Measurements from ENCODE around the gene DCPS.
A peak's percentile ranks its signal among the peaks of the same experiment; 100 is the strongest.
"Not testable (repeated sequence)": the region's sequence is repeated elsewhere in the genome, so short reads cannot be mapped to it uniquely, and the experiment has no call there.

The DCPS gene

GRCh38 chr11:126385991-126386728, 82.3 kb downstream of the DCPS start:
- DNase-seq: no peak

GRCh38 chr11:126386729-126387071, 82.8 kb downstream of the DCPS start:
- peak; percentile 36 for DNase-seq

GRCh38 chr11:126387857-126388256, 84.0 kb downstream of the DCPS start:
- DNase-seq: no peak

- DNase-seq: peak; percentile 43
Observed at GRCh38 chr11:126390272-126390867, 86.5 kb downstream of the DCPS start.

GRCh38 chr11:126391286-126391954, 87.6 kb downstream of the DCPS start:
- peak; percentile 30 for DNase-seq

- peak; percentile 84 for DNase-seq
Observed at GRCh38 chr11:126391970-126392632, 88.2 kb downstream of the DCPS start.

GRCh38 chr11:126392633-126393013, 88.8 kb downstream of the DCPS start:
- DNase-seq: no peak

GRCh38 chr11:126393143-126393542, 89.3 kb downstream of the DCPS start:
- no peak for DNase-seq

GRCh38 chr11:126394036-126394435, 90.2 kb downstream of the DCPS start:
- DNase-seq: no peak

- DNase-seq: not testable (repeated sequence)
Observed at GRCh38 chr11:126394634-126395072, 90.8 kb downstream of the DCPS start.

Data from DMS79 treated with DMSO at 0.1 percent for 48 hours (cell line).